Activated CD8-positive, alpha-beta memory T cell treated with anti-CD3 and anti-CD28 coated beads for 24 hours (primary cell): Measurements from ENCODE around the gene CPNE4.

Source experiments
- DNase-seq: peaks from one replicate; pipeline ENCODE4 v3.0.0-alpha.2; 2020

Gene CPNE4

GRCh38 chr3:131658115-131658514 is 376.7 kb downstream of the CPNE4 start:
- DNase-seq, result no peak

DNA sequence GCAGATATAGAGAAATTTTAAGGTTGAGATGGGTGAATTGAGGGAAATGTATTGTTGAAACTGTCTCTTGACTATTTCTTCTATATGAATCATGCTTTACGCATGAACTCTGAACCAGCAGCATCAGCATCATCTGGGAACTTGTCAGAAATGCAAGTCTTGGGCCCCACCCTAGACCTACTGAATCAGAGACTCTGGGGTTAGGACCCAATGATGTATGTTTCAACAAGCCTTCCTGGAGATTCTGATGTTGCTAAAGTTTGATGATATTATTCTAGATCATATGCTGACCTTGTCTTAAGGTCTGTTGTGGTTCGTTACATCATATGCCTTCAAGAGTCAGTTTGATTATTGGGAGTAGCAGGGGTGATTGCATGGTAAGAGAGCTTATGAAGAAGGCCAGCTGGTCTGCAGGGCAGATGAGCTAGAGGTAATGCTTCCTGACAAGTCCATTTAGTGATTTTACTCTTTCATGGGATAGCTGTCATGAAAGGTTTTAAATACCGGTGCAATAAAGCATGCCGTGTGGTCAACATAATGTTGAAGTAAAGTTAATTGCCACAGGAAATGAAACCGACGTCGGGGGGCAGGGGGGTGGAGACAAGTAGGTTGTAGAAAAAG is 379.6 kb downstream of the CPNE4 start:
- DNase-seq, result no peak

GRCh38 chr3:131645638-131646037 is 389.2 kb downstream of the CPNE4 start:
- DNase-seq, result no peak

DNA sequence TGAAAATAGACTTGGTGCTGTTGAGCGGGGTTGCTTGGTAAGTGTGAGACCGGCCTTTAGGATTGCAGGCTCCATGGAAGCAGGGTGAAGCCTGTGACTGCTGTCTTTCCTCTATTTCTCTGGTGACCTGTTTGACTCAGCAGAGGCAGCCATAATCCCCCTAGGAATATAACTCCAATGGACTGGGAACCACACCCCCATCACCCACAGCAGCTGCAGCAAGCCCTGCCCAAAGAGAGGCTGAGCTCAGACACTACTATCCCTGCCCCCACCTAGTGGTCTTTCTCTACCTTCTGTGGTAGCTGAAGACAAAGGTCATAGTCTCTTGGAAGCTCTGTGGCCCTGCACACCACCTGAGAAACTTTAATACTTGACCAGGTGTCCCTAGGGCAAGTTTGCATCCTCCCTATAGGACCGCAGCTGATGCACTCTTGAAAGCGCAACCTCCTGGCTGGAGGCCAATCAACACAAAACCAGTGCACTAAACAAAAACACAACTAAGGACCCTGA is 398.5 kb downstream of the CPNE4 start:
- DNase-seq, result no peak

- DNase-seq, result no peak
Measured at GRCh38 chr3:131630807-131631206, 404.0 kb downstream of the CPNE4 start.

- DNase-seq, result no peak
Measured at GRCh38 chr3:131630097-131630496, 404.7 kb downstream of the CPNE4 start.

DNA sequence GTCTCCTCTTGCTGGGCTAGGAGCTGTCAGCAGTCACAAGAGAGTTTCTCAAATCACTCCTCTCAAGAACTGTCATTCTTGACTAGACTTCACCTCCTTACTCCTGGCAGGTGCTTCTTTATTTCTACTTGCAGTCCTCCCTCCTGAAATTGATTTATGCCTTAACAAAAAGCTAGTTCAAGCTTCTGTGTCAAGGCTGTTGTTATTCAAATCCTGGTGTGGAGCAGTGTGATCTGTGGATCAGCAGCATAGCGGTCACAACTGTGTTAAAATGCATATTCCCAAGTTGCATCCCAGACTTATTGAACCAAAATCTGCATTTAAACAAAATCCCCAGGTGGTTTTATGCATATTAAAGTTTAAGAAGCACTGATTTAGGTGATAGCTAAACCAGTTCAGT is 411.4 kb downstream of the CPNE4 start:
- no peak for DNase-seq

DNA sequence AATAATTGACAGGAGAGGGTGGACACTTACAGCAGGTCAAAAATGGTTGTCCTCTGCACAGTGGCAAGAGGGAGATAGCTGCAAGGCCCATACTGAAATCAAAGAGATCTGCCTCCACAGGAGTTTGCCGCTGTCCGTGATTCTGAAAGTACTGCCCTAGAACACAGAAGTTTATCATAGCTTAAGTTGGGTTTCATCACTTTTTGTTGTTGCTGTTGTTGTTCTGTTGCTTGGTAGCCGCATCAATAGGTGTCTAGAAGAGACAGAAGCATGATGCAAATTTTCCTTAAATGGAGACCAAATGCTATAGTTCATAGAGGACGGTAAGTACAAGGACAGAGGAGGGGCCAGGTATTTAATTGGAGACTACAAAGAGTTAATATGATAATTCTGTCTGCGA is 412.1 kb downstream of the CPNE4 start:
- no peak for DNase-seq

DNA sequence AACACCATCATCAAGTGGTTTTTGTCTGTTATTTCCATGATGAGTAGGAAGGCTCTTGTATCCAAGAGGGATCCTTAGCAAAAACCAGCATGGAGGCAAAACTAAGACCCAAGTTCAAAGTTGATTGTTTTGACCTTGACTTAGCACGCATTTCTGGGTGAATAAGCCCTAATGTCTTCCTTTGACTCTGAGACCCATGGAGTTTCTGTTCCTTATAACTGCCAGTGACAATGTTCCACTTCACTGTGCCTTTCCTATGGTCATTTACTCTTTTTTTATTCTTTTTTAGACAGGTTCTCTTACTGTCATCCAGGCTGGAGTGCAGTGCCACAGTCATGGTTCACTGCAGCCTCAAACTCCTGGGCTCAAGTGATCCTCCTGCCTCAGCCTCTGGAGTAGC is 413.8 kb downstream of the CPNE4 start:
- DNase-seq, result no peak

- no peak for DNase-seq
Measured at GRCh38 chr3:131619821-131620220, 415.0 kb downstream of the CPNE4 start.

- no peak for DNase-seq
Measured at GRCh38 chr3:131616719-131617118, 418.1 kb downstream of the CPNE4 start.

GRCh38 chr3:131612745-131613144 is 422.1 kb downstream of the CPNE4 start:
- no peak for DNase-seq

DNA sequence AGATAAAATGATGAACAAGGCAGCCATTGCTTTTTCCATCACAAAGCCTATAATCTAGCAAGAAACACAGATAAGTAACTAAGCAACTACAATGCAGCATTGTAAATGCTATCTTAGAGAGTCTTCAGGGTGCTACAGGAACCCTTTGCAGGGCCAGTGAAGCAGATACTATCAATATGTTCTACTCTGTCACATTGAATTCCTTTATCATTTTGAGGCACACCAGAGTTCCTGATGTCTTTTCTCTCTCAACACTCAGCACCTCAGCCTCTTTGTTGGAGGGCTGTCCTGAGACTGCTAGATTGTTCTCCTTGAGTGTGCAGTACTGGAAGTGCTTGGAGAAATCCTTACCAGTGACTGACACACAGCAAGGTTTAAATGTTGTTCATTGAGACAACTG is 424.6 kb downstream of the CPNE4 start:
- DNase-seq, result no peak

DNA sequence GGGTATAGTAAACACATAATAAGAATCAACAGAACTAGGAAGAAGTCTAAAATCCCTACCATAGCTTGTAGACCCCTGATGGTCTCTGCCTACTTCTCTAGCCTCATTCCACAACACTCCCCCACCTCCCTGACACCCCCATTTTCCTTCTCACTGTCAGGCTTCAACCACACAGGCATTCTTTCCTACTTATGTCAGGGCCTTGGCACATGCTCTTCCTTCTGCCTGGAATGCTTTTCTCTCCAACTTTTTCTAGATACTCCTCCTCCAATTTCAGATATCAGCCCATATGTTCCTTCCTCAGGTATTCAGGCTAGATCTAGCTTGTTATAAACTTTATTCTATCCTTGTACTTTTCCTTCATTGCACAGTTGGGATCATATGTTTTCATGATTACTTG is 426.1 kb downstream of the CPNE4 start:
- DNase-seq, result no peak

- DNase-seq, result no peak
Measured at GRCh38 chr3:131608296-131608695, 426.5 kb downstream of the CPNE4 start.

- no peak for DNase-seq
Measured at GRCh38 chr3:131605916-131606315, 428.9 kb downstream of the CPNE4 start.

DNA sequence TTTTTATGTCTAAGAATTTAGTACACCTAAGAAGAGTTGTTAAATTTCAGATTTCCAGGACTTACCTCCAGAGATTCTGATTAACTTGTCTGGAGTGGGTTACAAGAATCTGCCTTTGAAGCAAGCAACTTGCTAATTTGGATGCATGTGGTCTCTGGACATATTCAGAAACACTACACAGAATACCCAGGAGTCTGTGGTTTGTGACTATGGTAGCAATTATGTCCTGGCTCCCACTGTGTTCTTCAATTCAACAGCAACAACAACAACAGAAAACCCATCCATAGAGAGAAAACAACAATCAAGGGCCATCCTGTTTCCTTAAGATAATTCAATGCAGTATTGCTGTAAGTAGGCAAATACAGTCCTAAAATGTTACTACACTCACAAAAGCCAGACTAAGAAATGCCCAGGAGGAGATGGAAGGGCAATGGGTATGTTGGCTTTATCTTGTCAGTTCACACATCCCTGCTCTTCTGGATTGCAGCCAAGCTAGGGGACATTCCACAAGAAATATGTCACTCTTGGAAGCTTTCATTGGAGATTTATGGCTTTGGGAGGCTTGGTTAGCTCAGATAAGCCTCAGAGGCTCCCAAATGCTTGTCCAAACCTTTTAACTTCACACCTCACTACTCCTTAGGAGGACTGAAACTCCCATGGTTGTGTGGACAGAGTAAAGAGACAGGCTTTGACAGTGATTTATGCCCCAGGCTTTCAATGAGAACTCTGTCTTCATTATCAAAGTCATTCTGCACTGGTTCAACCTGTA is 432.6 kb downstream of the CPNE4 start:
- DNase-seq, result no peak

- DNase-seq, result no peak
Measured at GRCh38 chr3:131597816-131598215, 437.0 kb downstream of the CPNE4 start.

GRCh38 chr3:131596884-131597283 is 437.9 kb downstream of the CPNE4 start:
- no peak for DNase-seq

DNA sequence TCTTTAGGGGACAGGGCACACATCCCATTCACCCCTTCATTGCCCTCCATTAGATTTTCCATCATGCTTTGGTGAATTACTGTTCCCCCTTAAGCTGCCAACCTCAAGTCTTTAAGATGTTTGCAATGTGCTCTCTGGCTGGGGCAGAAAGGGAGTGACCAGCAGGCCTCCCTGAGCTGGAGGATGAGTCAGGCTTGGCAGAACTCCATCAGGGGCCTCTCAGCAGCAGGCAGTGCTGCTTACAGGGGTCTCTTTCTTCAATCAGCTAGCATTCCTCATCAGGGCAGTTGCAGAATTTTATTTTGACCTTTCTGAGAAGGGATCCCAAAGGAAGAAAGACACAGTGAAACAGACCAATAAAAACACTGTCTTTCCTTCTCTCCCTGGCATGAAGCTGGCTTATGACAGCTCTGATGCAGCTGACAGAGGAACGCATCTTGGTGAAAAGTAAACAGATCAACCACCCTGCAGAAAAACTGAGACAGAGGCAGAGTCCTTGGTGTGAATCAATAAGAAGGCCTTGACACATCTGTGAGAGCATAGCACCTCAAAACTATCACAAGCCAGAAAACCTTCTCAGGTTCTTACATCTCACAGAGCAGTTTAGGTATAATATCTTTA is 443.3 kb downstream of the CPNE4 start:
- DNase-seq, result no peak

GRCh38 chr3:131586277-131586676 is 448.5 kb downstream of the CPNE4 start:
- DNase-seq, result no peak

DNA sequence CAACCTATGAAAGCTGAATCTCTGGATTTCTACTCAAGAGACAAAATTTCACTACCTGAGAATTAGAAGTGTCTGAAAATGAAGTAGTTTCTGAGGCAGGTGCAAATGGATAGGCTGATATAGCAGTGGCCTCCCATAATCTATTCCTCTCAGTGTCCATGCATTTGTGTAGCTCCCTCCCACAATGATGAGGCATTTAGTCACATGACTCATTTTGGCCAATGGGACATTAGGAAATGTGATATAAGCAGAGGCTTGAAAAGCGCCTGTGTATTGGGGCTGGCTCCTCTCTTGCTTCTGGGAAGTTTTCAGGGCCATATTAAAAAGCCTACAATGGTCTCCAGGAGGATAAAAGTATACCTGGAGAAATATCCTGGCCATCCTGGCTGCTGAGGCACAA is 452.4 kb downstream of the CPNE4 start:
- no peak for DNase-seq

DNA sequence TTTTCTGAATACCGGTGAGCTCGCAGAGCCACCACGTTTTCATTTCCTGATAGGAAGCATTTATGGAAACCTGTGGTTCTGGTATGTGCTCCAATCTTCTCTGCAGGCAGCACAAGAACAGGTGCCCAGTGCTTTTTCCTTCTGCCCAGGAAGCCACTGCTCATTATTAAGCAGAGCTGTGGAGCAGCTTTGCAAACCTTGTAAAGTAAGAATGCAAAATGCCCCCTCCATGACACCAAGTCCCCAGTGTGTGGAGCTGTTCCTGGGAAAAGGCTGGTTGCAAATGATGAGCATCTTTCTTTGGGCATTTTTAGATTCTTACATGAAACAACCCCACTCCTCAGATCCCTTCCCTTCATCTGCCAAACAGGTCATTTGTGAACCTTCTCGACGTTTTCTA is 466.4 kb downstream of the CPNE4 start:
- DNase-seq, result no peak

DNA sequence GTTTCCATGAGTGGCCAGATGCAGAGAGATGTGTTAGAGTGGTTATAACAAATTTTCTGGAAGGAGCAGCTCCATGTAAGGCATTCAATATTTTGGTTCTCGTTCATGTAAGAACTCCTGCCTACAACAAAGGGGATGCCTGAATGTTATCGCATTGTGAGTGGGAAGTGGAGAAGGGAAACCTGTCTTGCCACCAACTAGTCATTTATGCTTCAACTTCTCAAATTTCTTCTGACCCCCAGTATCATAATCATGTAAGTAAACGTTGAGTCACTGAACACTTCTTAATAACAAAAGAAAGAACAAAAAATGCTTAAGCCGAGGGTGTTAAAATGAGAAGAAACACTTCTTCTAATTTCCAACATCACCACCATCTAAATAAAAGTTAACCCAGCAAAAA is 470.0 kb downstream of the CPNE4 start:
- DNase-seq, result no peak
